OCI-LY7 (cell line): Measurements from ENCODE around the gene PHF14.

Source experiments
- CTCF ChIP-seq: fragments of 200-600 bp; sonication (generic); conservative IDR thresholded peaks from 2 replicates; pipeline ENCODE4 v1.5.1; 2014; ENCODE audit warnings: mild to moderate bottlenecking, antibody characterized with exemption, low read length, moderate library complexity, mixed read lengths
- EZH2phosphoT487 ChIP-seq: fragments of 200-600 bp; sonication (generic); IDR thresholded peaks from 2 replicates; pipeline ENCODE4 v1.6.1; 2018; ENCODE audit warnings: low read depth, borderline replicate concordance, mild to moderate bottlenecking, mixed run types, antibody characterized with exemption, low read length, moderate library complexity, mixed read lengths

GRCh38 chr7:11210374-11210773 is 236.7 kb downstream of the PHF14 start:
- TF ChIP-seq CTCF = no peak
- TF ChIP-seq EZH2phosphoT487 = no peak
